WTC11 (cell line): ENCODE measurements around the gene TSPAN31. TPM values are rescaled to one million over a fixed set of nuclear protein-coding genes. Genes with fewer than 3 reads are reported as not detected.

Source experiments
- ATAC-seq: fragments of 200-7000 bp; cut with Tn5 transposase; 2 replicates; pipeline ENCODE4 v1.10.0; 2021; ENCODE audit warnings: mild to moderate bottlenecking, moderate library complexity
- CTCF ChIA-PET: fragments of 300-600 bp; sonication (Branson Sonifier 250); formaldehyde crosslinking; loops from one replicate; lab custom pipeline; 2021; ENCODE audit warnings: antibody characterized with exemption; lab: Charles Lee
- POLR2A ChIA-PET: fragments of 350-600 bp; sonication (Branson Sonifier 250); formaldehyde crosslinking; loops from one replicate; lab custom pipeline; 2021; ENCODE audit warnings: antibody characterized with exemption; lab: Charles Lee
- DNase-seq: peaks from one replicate; pipeline ENCODE4 v3.0.0; 2021; ENCODE audit warnings: low spot score
- H3K27ac Mint-ChIP-seq: 2 replicates; pipeline ENCODE4 v1.8.0; 2021; ENCODE audit warnings: mixed read lengths
- H3K27me3 Mint-ChIP-seq: 2 replicates; pipeline ENCODE4 v1.8.0; 2021; ENCODE audit warnings: low read depth, mild to moderate bottlenecking, moderate library complexity, mixed read lengths
- H3K36me3 Mint-ChIP-seq: 2 replicates; pipeline ENCODE4 v1.8.0; 2021; ENCODE audit warnings: mixed read lengths
- H3K4me1 Mint-ChIP-seq: 2 replicates; pipeline ENCODE4 v1.8.0; 2022; ENCODE audit warnings: mixed read lengths
- H3K4me3 Mint-ChIP-seq: 2 replicates; pipeline ENCODE4 v1.8.0; 2021; ENCODE audit warnings: mild to moderate bottlenecking, moderate library complexity, mixed read lengths
- H3K9me3 Mint-ChIP-seq: 2 replicates; pipeline ENCODE4 v1.8.0; 2021; ENCODE audit warnings: mixed read lengths
- ELF4 ChIP-seq: sonication (generic); formaldehyde crosslinking; IDR thresholded peaks from 2 replicates; pipeline ENCODE4 v1.8.1; 2022; ENCODE audit warnings: low read depth, mild to moderate bottlenecking, moderate library complexity, missing genetic modification reagents
- ESRRA ChIP-seq: sonication (generic); formaldehyde crosslinking; IDR thresholded peaks from 2 replicates; pipeline ENCODE4 v1.8.1; 2022; ENCODE audit warnings: mild to moderate bottlenecking, missing genetic modification reagents, borderline replicate concordance
- RORB ChIP-seq: fragments of 250-450 bp; sonication (Bioruptor Pico); IDR thresholded peaks from 2 replicates; pipeline ENCODE4 v1.9.0; 2021; ENCODE audit warnings: mild to moderate bottlenecking
- SP1 ChIP-seq: sonication (generic); formaldehyde crosslinking; conservative IDR thresholded peaks from 2 replicates; pipeline ENCODE4 v1.8.1; 2022; ENCODE audit warnings: missing genetic modification reagents
- TCF7 ChIP-seq: sonication (generic); formaldehyde crosslinking; IDR thresholded peaks from 2 replicates; pipeline ENCODE4 v1.8.0; 2022; ENCODE audit warnings: mild to moderate bottlenecking, low read depth, missing genetic modification reagents, moderate library complexity
- TEAD4 ChIP-seq: sonication (generic); formaldehyde crosslinking; IDR thresholded peaks from 2 replicates; pipeline ENCODE4 v1.8.0; 2022; ENCODE audit warnings: mild to moderate bottlenecking, missing genetic modification reagents
- ZBTB21 ChIP-seq: sonication (generic); formaldehyde crosslinking; IDR thresholded peaks from 2 replicates; pipeline ENCODE4 v1.8.1; 2023; ENCODE audit warnings: mild to moderate bottlenecking, missing genetic modification reagents, borderline replicate concordance
- ZNF138 ChIP-seq: sonication (generic); formaldehyde crosslinking; conservative IDR thresholded peaks from 2 replicates; pipeline ENCODE4 v1.8.1; 2022; ENCODE audit warnings: mild to moderate bottlenecking, moderate library complexity, missing genetic modification reagents
- ZNF423 ChIP-seq: fragments of 250-450 bp; sonication (Bioruptor Pico); IDR thresholded peaks from 2 replicates; pipeline ENCODE4 v2.1.2; 2022; ENCODE audit warnings: mild to moderate bottlenecking, moderate library complexity
- total RNA-seq: library from RNA; stranded (reverse); gene quantifications from 3 replicates; pipeline ENCODE4 v1.2.3, GENCODE V29; 2021
- TF ChIP-seq, protein P1 (sequence below): sonication (generic); formaldehyde crosslinking; IDR thresholded peaks from 2 replicates; pipeline ENCODE4 v1.8.1; 2022; ENCODE audit warnings: low read depth, missing genetic modification reagents, borderline replicate concordance
- TF ChIP-seq, protein P2 (sequence below): sonication (generic); formaldehyde crosslinking; IDR thresholded peaks from 2 replicates; pipeline ENCODE4 v1.8.0; 2022; ENCODE audit warnings: missing genetic modification reagents
- TF ChIP-seq, protein P3 (sequence below): fragments of 250-450 bp; sonication (Bioruptor Pico); IDR thresholded peaks from 2 replicates; pipeline ENCODE4 v1.9.0; 2021; ENCODE audit warnings: mild to moderate bottlenecking
- TF ChIP-seq, protein P4 (sequence below): sonication (generic); formaldehyde crosslinking; IDR thresholded peaks from 2 replicates; pipeline ENCODE4 v1.8.1; 2022; ENCODE audit warnings: mild to moderate bottlenecking, missing genetic modification reagents, moderate library complexity, borderline replicate concordance
- TF ChIP-seq, protein P5 (sequence below): sonication (generic); formaldehyde crosslinking; conservative IDR thresholded peaks from 2 replicates; pipeline ENCODE4 v1.8.1; 2023; ENCODE audit warnings: mild to moderate bottlenecking, low read depth, missing genetic modification reagents, moderate library complexity
- TF ChIP-seq, protein P6 (sequence below): sonication (generic); formaldehyde crosslinking; IDR thresholded peaks from 2 replicates; pipeline ENCODE4 v1.8.0; 2023; ENCODE audit warnings: missing genetic modification reagents, mild to moderate bottlenecking, borderline replicate concordance
- TF ChIP-seq, protein P7 (sequence below): sonication (generic); formaldehyde crosslinking; conservative IDR thresholded peaks from 2 replicates; pipeline ENCODE4 v1.8.1; 2022; ENCODE audit warnings: mild to moderate bottlenecking, missing genetic modification reagents
- TF ChIP-seq, protein P8 (sequence below): sonication (generic); formaldehyde crosslinking; IDR thresholded peaks from 2 replicates; pipeline ENCODE4 v1.8.1; 2022; ENCODE audit warnings: low read depth, mild to moderate bottlenecking, moderate library complexity, missing genetic modification reagents, borderline replicate concordance
- TF ChIP-seq, protein P9 (sequence below): sonication (generic); formaldehyde crosslinking; IDR thresholded peaks from 2 replicates; pipeline ENCODE4 v1.8.1; 2023; ENCODE audit warnings: mild to moderate bottlenecking, missing genetic modification reagents, moderate library complexity
- TF ChIP-seq, protein P10 (sequence below): sonication (generic); formaldehyde crosslinking; IDR thresholded peaks from 2 replicates; pipeline ENCODE4 v1.8.0; 2022; ENCODE audit warnings: mild to moderate bottlenecking, missing genetic modification reagents

The TSPAN31 gene
- total RNA-seq, 1 experiment from 2014 or later: 9.9 TPM

DNA sequence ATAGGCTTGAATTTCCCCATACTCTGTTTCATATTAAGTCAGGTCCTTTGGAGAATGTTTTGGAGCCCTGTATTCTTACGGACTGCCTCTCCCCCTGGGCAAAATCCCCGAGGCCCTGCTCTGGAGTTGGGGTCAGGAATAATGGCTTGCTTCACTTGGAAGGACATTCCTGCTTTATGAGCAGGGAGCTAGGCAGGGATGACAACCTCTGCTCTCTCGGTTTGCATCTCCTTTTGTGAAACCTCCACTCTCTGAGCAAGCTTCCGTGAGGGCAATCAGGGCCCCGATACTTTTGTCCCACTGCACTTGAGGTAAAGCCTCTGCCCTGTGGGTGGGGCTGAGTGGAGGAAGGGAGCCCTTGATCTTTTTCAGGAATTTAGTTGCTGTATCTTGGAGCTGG lies 31.6 kb upstream of the TSPAN31 start:
- no peak for ATAC-seq
- TF ChIP-seq, protein P1, sequence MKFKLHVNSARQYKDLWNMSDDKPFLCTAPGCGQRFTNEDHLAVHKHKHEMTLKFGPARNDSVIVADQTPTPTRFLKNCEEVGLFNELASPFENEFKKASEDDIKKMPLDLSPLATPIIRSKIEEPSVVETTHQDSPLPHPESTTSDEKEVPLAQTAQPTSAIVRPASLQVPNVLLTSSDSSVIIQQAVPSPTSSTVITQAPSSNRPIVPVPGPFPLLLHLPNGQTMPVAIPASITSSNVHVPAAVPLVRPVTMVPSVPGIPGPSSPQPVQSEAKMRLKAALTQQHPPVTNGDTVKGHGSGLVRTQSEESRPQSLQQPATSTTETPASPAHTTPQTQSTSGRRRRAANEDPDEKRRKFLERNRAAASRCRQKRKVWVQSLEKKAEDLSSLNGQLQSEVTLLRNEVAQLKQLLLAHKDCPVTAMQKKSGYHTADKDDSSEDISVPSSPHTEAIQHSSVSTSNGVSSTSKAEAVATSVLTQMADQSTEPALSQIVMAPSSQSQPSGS (CRISPR knock-in tag): no peak
- TF ChIP-seq, protein P2, sequence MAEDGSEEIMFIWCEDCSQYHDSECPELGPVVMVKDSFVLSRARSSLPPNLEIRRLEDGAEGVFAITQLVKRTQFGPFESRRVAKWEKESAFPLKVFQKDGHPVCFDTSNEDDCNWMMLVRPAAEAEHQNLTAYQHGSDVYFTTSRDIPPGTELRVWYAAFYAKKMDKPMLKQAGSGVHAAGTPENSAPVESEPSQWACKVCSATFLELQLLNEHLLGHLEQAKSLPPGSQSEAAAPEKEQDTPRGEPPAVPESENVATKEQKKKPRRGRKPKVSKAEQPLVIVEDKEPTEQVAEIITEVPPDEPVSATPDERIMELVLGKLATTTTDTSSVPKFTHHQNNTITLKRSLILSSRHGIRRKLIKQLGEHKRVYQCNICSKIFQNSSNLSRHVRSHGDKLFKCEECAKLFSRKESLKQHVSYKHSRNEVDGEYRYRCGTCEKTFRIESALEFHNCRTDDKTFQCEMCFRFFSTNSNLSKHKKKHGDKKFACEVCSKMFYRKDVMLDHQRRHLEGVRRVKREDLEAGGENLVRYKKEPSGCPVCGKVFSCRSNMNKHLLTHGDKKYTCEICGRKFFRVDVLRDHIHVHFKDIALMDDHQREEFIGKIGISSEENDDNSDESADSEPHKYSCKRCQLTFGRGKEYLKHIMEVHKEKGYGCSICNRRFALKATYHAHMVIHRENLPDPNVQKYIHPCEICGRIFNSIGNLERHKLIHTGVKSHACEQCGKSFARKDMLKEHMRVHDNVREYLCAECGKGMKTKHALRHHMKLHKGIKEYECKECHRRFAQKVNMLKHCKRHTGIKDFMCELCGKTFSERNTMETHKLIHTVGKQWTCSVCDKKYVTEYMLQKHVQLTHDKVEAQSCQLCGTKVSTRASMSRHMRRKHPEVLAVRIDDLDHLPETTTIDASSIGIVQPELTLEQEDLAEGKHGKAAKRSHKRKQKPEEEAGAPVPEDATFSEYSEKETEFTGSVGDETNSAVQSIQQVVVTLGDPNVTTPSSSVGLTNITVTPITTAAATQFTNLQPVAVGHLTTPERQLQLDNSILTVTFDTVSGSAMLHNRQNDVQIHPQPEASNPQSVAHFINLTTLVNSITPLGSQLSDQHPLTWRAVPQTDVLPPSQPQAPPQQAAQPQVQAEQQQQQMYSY (CRISPR knock-in tag): no peak
- TF ChIP-seq ESRRA (CRISPR knock-in tag) (no peak), SP1 (CRISPR knock-in tag) (no peak), ZNF138 (CRISPR knock-in tag) (no peak), TEAD4 (CRISPR knock-in tag) (no peak), ELF4 (no peak), ZNF423 (CRISPR knock-in tag) (no peak), TCF7 (CRISPR knock-in tag) (no peak), RORB (CRISPR knock-in tag) (no peak), ZBTB21 (CRISPR knock-in tag) (no peak)
- TF ChIP-seq, protein P3, sequence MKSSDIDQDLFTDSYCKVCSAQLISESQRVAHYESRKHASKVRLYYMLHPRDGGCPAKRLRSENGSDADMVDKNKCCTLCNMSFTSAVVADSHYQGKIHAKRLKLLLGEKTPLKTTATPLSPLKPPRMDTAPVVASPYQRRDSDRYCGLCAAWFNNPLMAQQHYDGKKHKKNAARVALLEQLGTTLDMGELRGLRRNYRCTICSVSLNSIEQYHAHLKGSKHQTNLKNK (CRISPR knock-in tag): no peak
- TF ChIP-seq, protein P4, sequence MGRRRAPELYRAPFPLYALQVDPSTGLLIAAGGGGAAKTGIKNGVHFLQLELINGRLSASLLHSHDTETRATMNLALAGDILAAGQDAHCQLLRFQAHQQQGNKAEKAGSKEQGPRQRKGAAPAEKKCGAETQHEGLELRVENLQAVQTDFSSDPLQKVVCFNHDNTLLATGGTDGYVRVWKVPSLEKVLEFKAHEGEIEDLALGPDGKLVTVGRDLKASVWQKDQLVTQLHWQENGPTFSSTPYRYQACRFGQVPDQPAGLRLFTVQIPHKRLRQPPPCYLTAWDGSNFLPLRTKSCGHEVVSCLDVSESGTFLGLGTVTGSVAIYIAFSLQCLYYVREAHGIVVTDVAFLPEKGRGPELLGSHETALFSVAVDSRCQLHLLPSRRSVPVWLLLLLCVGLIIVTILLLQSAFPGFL (CRISPR knock-in tag): no peak
- TF ChIP-seq, protein P5, sequence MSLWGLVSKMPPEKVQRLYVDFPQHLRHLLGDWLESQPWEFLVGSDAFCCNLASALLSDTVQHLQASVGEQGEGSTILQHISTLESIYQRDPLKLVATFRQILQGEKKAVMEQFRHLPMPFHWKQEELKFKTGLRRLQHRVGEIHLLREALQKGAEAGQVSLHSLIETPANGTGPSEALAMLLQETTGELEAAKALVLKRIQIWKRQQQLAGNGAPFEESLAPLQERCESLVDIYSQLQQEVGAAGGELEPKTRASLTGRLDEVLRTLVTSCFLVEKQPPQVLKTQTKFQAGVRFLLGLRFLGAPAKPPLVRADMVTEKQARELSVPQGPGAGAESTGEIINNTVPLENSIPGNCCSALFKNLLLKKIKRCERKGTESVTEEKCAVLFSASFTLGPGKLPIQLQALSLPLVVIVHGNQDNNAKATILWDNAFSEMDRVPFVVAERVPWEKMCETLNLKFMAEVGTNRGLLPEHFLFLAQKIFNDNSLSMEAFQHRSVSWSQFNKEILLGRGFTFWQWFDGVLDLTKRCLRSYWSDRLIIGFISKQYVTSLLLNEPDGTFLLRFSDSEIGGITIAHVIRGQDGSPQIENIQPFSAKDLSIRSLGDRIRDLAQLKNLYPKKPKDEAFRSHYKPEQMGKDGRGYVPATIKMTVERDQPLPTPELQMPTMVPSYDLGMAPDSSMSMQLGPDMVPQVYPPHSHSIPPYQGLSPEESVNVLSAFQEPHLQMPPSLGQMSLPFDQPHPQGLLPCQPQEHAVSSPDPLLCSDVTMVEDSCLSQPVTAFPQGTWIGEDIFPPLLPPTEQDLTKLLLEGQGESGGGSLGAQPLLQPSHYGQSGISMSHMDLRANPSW: no peak
- TF ChIP-seq, protein P6, sequence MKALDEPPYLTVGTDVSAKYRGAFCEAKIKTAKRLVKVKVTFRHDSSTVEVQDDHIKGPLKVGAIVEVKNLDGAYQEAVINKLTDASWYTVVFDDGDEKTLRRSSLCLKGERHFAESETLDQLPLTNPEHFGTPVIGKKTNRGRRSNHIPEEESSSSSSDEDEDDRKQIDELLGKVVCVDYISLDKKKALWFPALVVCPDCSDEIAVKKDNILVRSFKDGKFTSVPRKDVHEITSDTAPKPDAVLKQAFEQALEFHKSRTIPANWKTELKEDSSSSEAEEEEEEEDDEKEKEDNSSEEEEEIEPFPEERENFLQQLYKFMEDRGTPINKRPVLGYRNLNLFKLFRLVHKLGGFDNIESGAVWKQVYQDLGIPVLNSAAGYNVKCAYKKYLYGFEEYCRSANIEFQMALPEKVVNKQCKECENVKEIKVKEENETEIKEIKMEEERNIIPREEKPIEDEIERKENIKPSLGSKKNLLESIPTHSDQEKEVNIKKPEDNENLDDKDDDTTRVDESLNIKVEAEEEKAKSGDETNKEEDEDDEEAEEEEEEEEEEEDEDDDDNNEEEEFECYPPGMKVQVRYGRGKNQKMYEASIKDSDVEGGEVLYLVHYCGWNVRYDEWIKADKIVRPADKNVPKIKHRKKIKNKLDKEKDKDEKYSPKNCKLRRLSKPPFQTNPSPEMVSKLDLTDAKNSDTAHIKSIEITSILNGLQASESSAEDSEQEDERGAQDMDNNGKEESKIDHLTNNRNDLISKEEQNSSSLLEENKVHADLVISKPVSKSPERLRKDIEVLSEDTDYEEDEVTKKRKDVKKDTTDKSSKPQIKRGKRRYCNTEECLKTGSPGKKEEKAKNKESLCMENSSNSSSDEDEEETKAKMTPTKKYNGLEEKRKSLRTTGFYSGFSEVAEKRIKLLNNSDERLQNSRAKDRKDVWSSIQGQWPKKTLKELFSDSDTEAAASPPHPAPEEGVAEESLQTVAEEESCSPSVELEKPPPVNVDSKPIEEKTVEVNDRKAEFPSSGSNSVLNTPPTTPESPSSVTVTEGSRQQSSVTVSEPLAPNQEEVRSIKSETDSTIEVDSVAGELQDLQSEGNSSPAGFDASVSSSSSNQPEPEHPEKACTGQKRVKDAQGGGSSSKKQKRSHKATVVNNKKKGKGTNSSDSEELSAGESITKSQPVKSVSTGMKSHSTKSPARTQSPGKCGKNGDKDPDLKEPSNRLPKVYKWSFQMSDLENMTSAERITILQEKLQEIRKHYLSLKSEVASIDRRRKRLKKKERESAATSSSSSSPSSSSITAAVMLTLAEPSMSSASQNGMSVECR (CRISPR knock-in tag): no peak
- TF ChIP-seq, protein P7, sequence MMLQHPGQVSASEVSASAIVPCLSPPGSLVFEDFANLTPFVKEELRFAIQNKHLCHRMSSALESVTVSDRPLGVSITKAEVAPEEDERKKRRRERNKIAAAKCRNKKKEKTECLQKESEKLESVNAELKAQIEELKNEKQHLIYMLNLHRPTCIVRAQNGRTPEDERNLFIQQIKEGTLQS (CRISPR knock-in tag): no peak
- TF ChIP-seq, protein P8, sequence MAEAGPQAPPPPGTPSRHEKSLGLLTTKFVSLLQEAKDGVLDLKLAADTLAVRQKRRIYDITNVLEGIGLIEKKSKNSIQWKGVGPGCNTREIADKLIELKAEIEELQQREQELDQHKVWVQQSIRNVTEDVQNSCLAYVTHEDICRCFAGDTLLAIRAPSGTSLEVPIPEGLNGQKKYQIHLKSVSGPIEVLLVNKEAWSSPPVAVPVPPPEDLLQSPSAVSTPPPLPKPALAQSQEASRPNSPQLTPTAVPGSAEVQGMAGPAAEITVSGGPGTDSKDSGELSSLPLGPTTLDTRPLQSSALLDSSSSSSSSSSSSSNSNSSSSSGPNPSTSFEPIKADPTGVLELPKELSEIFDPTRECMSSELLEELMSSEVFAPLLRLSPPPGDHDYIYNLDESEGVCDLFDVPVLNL (CRISPR knock-in tag): no peak
- TF ChIP-seq, protein P9, sequence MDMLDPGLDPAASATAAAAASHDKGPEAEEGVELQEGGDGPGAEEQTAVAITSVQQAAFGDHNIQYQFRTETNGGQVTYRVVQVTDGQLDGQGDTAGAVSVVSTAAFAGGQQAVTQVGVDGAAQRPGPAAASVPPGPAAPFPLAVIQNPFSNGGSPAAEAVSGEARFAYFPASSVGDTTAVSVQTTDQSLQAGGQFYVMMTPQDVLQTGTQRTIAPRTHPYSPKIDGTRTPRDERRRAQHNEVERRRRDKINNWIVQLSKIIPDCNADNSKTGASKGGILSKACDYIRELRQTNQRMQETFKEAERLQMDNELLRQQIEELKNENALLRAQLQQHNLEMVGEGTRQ (CRISPR knock-in tag): no peak
- TF ChIP-seq, protein P10, sequence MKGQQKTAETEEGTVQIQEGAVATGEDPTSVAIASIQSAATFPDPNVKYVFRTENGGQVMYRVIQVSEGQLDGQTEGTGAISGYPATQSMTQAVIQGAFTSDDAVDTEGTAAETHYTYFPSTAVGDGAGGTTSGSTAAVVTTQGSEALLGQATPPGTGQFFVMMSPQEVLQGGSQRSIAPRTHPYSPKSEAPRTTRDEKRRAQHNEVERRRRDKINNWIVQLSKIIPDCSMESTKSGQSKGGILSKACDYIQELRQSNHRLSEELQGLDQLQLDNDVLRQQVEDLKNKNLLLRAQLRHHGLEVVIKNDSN (CRISPR knock-in tag): no peak
- CTCF ChIA-PET: interaction anchor here (1.9 kb wide), 2 partner anchors 13 to 80 kb away, joined by 5 to 13 read pairs; partner anchors contain the start of gene B4GALNT1
- POLR2A ChIA-PET: no interaction called here
- Mint-ChIP-seq H3K9me3 (peaks cover 7% of the 10 kb centered on the region; the same call in 1 of the 2 replicates), H3K27me3 (no peaks in the 10 kb centered on the region), H3K27ac (no peak overlapping the region), H3K36me3 (peaks cover 5% of the 10 kb centered on the region), H3K4me1 (no peaks in the 10 kb centered on the region), H3K4me3 (no peak overlapping the region)
- no peak for DNase-seq
